ENCODE results near the gene KRTAP10-1. TPM values are rescaled to one million over a fixed set of nuclear protein-coding genes. Genes with fewer than 3 reads are reported as not detected.

Gene KRTAP10-1
- total and polyA plus RNA-seq, 2 of the 8 experiments (the other 6 are each of a cell fraction or from before 2014, with no cell fraction given), result 0.08 TPM; not detected in 1

- TF ChIP-seq HDAC6 (IDR thresholded peaks at IDR 0.05; ENCODE audit: low read depth, low read length), result no peak
Measured at GRCh38 chr21:44548922-44549321, 8.9 kb upstream of the KRTAP10-1 start (continued).

Measured in H1 (cell line).